GM12878 (cell line): Measurements from ENCODE around the gene SYCE1L. TPM values are rescaled to one million over a fixed set of nuclear protein-coding genes. Genes with fewer than 3 reads are reported as not detected.

Source experiments
- IRF5 ChIP-seq: fragments of 450-650 bp; IDR thresholded peaks from 2 replicates; pipeline ENCODE4 v1.6.1; 2017; ENCODE audit warnings: borderline replicate concordance
- JUNB ChIP-seq: IDR thresholded peaks from 2 replicates; pipeline ENCODE4 v1.6.1; 2016; ENCODE audit warnings: antibody characterized with exemption, mild to moderate bottlenecking
- polyA plus RNA-seq, 11 experiments: library from polyadenylated mRNA; depleted of rRNA in 4 of 11; unstranded in 6 of 11; stranded (reverse) in 5 of 11; fragments of >200 nt; fragmentation: Nextera tagmentation in 4 of 11; fragmentation: Illumina TruSeq in 1 of 11; extraction: Ambion mirVana in 4 of 11; extraction: Trizol in 1 of 11; gene quantifications; 1 replicate in 1 of 11; 2 replicates in 10 of 11; pipeline versions ENCODE4 v1.2.1 to v1.2.3, GENCODE V29; 2011 to 2016; ENCODE audit warnings: inconsistent platforms in 2 of 11, missing spikeins in 2 of 11, low read depth in 1 of 11
- total RNA-seq, 4 experiments: library from RNA; depleted of rRNA in 3 of 4; stranded (reverse); fragments of >200 nt in 3 of 4; fragmentation: Illumina TruSeq in 1 of 4; extraction: Trizol in 1 of 4; gene quantifications; 2 replicates each; pipeline versions ENCODE4 v1.2.1 to v1.2.3, GENCODE V29; 2013 to 2021

SYCE1L gene
- total and polyA plus RNA-seq, 10 of the 15 experiments (the other 5 are each of a cell fraction or from before 2014, with no cell fraction given) = 0.35 to 4.6 (median 0.91) TPM; not detected in 5

- no peak for TF ChIP-seq IRF5
- no peak for TF ChIP-seq JUNB
Observed at GRCh38 chr16:77250400-77250799, 51.2 kb downstream of the SYCE1L start (continued).

Other genes with a start within 250 kb of the SYCE1L start
- 13.8 and 18.8 TPM in 2 replicates for gene MON1B, start 8.2 kb upstream of the SYCE1L start, total RNA-seq (2014; rRNA removed)
- 10.2 and 11.0 TPM in 2 replicates for gene MON1B, start 8.2 kb upstream of the SYCE1L start, total RNA-seq (2014; rRNA removed; fragmentation: Illumina TruSeq; extraction: Trizol)
- 56.1 and 64.5 TPM in 2 replicates for gene MON1B, start 8.2 kb upstream of the SYCE1L start, total RNA-seq (2021)
- gene MON1B, start 8.2 kb upstream of the SYCE1L start, polyA plus RNA-seq (2011; rRNA removed) = 10.8 and 15.3 TPM in 2 replicates
- 19.4 and 24.6 TPM in 2 replicates for gene MON1B, start 8.2 kb upstream of the SYCE1L start, polyA plus RNA-seq (2014; fragmentation: Illumina TruSeq; extraction: Trizol)
- 1 to 10 TPM; 5.7 to 7.6 TPM for gene MON1B, start 8.2 kb upstream of the SYCE1L start, polyA plus RNA-seq (2014; fragmentation: Nextera tagmentation; extraction: Ambion mirVana)
- gene MON1B, start 8.2 kb upstream of the SYCE1L start, polyA plus RNA-seq (2014; rRNA removed) = 33.5 and 36.1 TPM in 2 replicates
- 10 to 100 TPM; 46.3 to 53.2 TPM for gene MON1B, start 8.2 kb upstream of the SYCE1L start, polyA plus RNA-seq (2016; fragmentation: Nextera tagmentation; extraction: Ambion mirVana)
- gene ADAMTS18, start 235.6 kb downstream of the SYCE1L start, total RNA-seq (2014; rRNA removed) = not detected in 2 replicates
- not detected in 2 replicates for gene ADAMTS18, start 235.6 kb downstream of the SYCE1L start, total RNA-seq (2014; rRNA removed; fragmentation: Illumina TruSeq; extraction: Trizol)
- gene ADAMTS18, start 235.6 kb downstream of the SYCE1L start, total RNA-seq (2021) = not detected in 2 replicates
- not detected in 2 replicates for gene ADAMTS18, start 235.6 kb downstream of the SYCE1L start, polyA plus RNA-seq (2011; rRNA removed)
- gene ADAMTS18, start 235.6 kb downstream of the SYCE1L start, polyA plus RNA-seq (2014; fragmentation: Illumina TruSeq; extraction: Trizol) = not detected in 2 replicates
- gene ADAMTS18, start 235.6 kb downstream of the SYCE1L start, polyA plus RNA-seq (2014; fragmentation: Nextera tagmentation; extraction: Ambion mirVana) = not detected
- not detected in 2 replicates for gene ADAMTS18, start 235.6 kb downstream of the SYCE1L start, polyA plus RNA-seq (2014; rRNA removed)
- gene ADAMTS18, start 235.6 kb downstream of the SYCE1L start, polyA plus RNA-seq (2016; fragmentation: Nextera tagmentation; extraction: Ambion mirVana) = not detected